Lower leg skin (tissue), 4 donors: ENCODE measurements around the gene CD83. TPM values are rescaled to one million over a fixed set of nuclear protein-coding genes. Genes with fewer than 3 reads are reported as not detected.

Experiments
- DNase-seq, 2 donors: peaks; one replicate each; pipeline ENCODE4 v3.0.0-alpha.2; 2019; ENCODE audit warnings: low spot score in 2 of 2
- H3K4me3 ChIP-seq: fragments of 200-600 bp; sonication (generic); 2 replicates; pipeline ENCODE4 v1.5.1; 2017; ENCODE audit warnings: mild to moderate bottlenecking, low read depth; ENCODE audit not compliant: poor library complexity, severe bottlenecking
- CTCF ChIP-seq, 3 donors: fragments of 450-650 bp; IDR thresholded peaks; one replicate each; pipeline ENCODE4 v1.5.1; 2016; ENCODE audit warnings: antibody characterized with exemption in 3 of 3, mild to moderate bottlenecking in 3 of 3, moderate library complexity in 2 of 3
- POLR2A ChIP-seq, 2 donors: fragments of 450-650 bp; IDR thresholded peaks; one replicate each; pipeline ENCODE4 v1.6.1; 2016 to 2017; ENCODE audit warnings: antibody characterized with exemption in 2 of 2, mild to moderate bottlenecking in 1 of 2, moderate library complexity in 1 of 2
- WGBS, 2 donors: methylation state at CpG; one replicate each; pipeline ENCODE4 v1.1.5; 2018; 5-methylcytosine and 5-hydroxymethylcytosine counted together
- intact Hi-C: fragments of 100-400 bp; cut with DNase I; formaldehyde crosslinking; loops from one replicate; pipeline ENCODE4 v1.15.0; 2023; ENCODE audit warnings: low total_unique reads
- total RNA-seq, 4 donors: library from RNA; depleted of rRNA; stranded (reverse); fragments of >200 nt; gene quantifications; one replicate each; pipeline ENCODE4 v1.1.0, GENCODE V29; 2016

CD83 gene
- total RNA-seq, 4 donors from 2014 or later, result 2.2 to 4.4 (median 3.4) TPM

GRCh38 chr6:14074476-14075094 is 43.0 kb upstream of the CD83 start:
- TF ChIP-seq POLR2A (IDR thresholded peaks at IDR 0.05), result no peak
- no peak for TF ChIP-seq CTCF (IDR thresholded peaks at IDR 0.05)
- intact Hi-C loops, result no loop called here
- DNase-seq, result no peak
- H3K4me3 ChIP-seq, result no peak overlapping the region
- 40 to 49% methylated on average over 3 of the region's 3 CpGs for WGBS, 2 donors

- intact Hi-C loops, result no loop called here
- DNase-seq, result no peak
- WGBS, 2 donors, result 2 to 3% methylated on average over 7 of the region's 7 CpGs
- TF ChIP-seq POLR2A (IDR thresholded peaks at IDR 0.05), result no peak
- TF ChIP-seq CTCF (IDR thresholded peaks at IDR 0.05), result no peak
- H3K4me3 ChIP-seq, result peak overlapping the region; percentile 9
Observed at GRCh38 chr6:14075095-14075503, 42.5 kb upstream of the CD83 start.

GRCh38 chr6:14077193-14077867 is 40.2 kb upstream of the CD83 start:
- TF ChIP-seq CTCF (IDR thresholded peaks at IDR 0.05), result no peak
- TF ChIP-seq POLR2A (IDR thresholded peaks at IDR 0.05), result no peak
- intact Hi-C loops, result no loop called here
- no peak for DNase-seq
- 87 to 92% methylated on average over 4 of the region's 4 CpGs for WGBS, 2 donors
- H3K4me3 ChIP-seq, result no peak overlapping the region

- peak in 1 of 2 donors; percentile 29 for DNase-seq
- no peak for TF ChIP-seq CTCF (IDR thresholded peaks at IDR 0.05)
- WGBS, 2 donors, result 34 to 35% methylated on average over 5 of the region's 5 CpGs
- H3K4me3 ChIP-seq, result no peak overlapping the region
- intact Hi-C loops, result no loop called here
Observed at GRCh38 chr6:14079433-14079832, 38.1 kb upstream of the CD83 start.

GRCh38 chr6:14079971-14080370 is 37.6 kb upstream of the CD83 start:
- DNase-seq, result no peak
- WGBS, 2 donors, result 71% methylated on average over 3 of the region's 3 CpGs
- intact Hi-C loops, result no loop called here
- H3K4me3 ChIP-seq, result no peak overlapping the region
- TF ChIP-seq CTCF (IDR thresholded peaks at IDR 0.05), result no peak
- no peak for TF ChIP-seq POLR2A (IDR thresholded peaks at IDR 0.05)
